ENCODE results near the gene PXDN.

DNA sequence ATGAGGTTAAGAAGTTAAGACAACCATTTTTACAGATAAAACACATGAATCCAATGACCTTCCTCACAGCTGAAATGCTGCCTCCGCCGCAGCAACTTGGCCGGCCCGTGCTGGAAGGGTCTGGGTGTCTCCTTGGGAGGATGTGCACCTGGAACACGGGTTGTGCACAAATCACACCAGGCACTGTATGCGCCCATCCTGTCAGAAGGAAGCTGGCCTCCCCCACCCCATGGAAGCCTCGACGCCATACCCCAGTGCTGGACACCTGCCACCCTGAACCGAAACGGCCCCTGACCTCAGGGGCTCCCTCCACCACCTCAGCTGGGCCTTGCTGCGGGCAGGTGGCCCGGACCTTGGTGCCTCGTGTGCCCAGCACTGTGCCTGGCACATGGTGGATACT, 111.8 kb downstream of the PXDN start:
- no peak for TF ChIP-seq POLR2A (IDR thresholded peaks at IDR 0.05)
- TF ChIP-seq, protein P1, sequence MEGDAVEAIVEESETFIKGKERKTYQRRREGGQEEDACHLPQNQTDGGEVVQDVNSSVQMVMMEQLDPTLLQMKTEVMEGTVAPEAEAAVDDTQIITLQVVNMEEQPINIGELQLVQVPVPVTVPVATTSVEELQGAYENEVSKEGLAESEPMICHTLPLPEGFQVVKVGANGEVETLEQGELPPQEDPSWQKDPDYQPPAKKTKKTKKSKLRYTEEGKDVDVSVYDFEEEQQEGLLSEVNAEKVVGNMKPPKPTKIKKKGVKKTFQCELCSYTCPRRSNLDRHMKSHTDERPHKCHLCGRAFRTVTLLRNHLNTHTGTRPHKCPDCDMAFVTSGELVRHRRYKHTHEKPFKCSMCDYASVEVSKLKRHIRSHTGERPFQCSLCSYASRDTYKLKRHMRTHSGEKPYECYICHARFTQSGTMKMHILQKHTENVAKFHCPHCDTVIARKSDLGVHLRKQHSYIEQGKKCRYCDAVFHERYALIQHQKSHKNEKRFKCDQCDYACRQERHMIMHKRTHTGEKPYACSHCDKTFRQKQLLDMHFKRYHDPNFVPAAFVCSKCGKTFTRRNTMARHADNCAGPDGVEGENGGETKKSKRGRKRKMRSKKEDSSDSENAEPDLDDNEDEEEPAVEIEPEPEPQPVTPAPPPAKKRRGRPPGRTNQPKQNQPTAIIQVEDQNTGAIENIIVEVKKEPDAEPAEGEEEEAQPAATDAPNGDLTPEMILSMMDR (IDR thresholded peaks at IDR 0.05) = no peak
